GM13977 (cell line): ENCODE results near the gene IL1RAPL2.
"Not testable (repeated sequence)": the region's sequence is repeated elsewhere in the genome, so short reads cannot be mapped to it uniquely, and the experiment has no call there.

ENCODE experiments used
- DNase-seq: peaks from one replicate; pipeline ENCODE4 v3.0.0; 2012; ENCODE audit warnings: low spot score
- in situ Hi-C: fragments of 300-500 bp; cut with MboI; formaldehyde crosslinking; loops from one replicate; pipeline ENCODE4 v1.12.0; 2022; ENCODE audit warnings: low sequenced_read_pairs, low pct_unique_long_range_greater_than_20kb, mixed read lengths, inconsistent platforms; ENCODE audit not compliant: unreplicated experiment
- TF ChIP-seq, protein P1 (sequence below): IDR thresholded peaks from 2 replicates; pipeline ENCODE4 v1.5.1; 2012; ENCODE audit warnings: mild to moderate bottlenecking, control low read depth; ENCODE audit not compliant: insufficient read depth; ENCODE audit errors: extremely low read depth, missing control alignments

IL1RAPL2 gene

DNA sequence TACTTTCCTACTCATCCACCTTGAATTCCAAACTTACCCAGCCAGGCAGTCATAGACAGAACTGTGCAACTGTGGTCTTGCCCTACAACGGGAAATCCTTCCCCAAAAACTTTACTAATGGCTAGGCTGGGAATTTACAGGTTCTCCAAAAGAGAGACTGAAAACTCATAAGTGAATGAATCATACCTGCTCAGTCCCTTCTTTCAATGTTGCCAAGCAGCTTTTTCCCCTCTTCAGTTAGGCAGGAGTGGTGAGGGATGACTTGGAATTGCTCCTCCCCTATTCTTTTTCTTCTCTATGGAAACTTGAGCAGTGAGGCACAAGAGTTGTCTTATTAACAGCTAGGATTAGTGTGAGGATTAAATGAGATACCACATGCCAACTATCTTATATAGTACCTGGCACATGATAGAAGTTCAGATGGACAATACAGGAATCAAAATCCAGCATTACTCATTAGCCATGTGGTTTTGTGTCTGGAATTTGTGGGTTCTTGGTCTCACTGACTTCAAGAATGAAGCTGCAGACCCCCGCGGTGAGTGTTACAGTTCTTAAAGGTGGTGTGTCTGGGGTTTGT is 548.6 kb downstream of the IL1RAPL2 start:
- in situ Hi-C loops = no loop called here
- TF ChIP-seq, protein P1, sequence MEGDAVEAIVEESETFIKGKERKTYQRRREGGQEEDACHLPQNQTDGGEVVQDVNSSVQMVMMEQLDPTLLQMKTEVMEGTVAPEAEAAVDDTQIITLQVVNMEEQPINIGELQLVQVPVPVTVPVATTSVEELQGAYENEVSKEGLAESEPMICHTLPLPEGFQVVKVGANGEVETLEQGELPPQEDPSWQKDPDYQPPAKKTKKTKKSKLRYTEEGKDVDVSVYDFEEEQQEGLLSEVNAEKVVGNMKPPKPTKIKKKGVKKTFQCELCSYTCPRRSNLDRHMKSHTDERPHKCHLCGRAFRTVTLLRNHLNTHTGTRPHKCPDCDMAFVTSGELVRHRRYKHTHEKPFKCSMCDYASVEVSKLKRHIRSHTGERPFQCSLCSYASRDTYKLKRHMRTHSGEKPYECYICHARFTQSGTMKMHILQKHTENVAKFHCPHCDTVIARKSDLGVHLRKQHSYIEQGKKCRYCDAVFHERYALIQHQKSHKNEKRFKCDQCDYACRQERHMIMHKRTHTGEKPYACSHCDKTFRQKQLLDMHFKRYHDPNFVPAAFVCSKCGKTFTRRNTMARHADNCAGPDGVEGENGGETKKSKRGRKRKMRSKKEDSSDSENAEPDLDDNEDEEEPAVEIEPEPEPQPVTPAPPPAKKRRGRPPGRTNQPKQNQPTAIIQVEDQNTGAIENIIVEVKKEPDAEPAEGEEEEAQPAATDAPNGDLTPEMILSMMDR = no peak
- DNase-seq = no peak

DNA sequence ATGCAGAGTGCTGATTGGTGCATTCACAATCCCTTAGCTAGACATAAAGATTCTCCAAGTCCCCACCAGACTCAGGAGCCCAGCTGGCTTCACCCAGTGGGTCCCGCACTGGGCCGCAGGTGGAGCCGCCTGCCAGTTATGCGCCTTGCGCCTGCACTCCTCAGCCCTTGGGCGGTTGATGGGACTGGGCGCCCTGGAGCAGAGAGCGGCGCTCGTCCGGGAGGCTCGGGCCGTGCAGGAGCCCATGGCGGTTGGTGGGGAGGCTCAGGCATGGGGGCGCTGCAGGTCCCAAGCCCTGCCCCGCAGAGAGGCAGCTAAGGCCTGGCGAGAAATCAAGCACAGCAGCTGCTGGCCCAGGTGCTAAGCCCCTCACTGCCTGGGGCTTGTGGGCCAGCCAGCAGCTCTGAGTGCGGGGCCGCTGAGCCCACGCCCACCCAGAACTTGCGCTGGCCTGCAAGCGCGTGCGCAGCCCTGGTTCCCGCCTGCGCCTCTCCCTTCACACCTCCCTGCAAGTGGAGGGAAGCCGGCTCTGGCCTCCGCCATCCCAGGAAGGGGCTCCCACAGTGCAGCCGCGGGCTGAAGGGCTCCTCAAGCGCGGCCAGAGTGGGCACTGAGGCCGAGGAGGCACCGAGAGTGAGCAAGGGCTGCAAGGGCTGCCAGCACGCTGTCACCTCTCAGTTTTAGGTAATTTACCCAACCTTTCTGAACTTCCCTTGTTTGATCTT is 549.8 kb downstream of the IL1RAPL2 start:
- in situ Hi-C loops, DNase-seq: not testable (repeated sequence)

DNA sequence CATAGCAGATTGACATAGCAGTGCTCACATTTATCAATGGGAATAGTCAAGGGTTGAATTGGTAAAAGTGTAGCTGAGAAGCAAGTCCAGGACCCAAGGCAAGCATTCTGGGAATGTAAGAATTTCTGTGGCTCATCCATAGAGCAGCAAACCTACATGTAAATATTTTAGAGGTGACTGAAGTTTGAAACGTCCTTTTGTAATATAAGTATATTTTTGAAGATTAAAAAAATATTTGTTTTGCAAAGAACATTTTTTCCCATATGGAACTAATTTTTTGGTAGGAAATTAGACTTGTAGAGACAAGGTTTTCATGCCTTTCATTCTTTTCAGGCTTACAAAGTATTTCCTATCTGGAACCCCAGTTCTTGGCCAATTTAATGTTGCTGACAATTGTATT is 550.5 kb downstream of the IL1RAPL2 start:
- DNase-seq = no peak
- in situ Hi-C loops = no loop called here
- TF ChIP-seq, protein P1 = no peak

DNA sequence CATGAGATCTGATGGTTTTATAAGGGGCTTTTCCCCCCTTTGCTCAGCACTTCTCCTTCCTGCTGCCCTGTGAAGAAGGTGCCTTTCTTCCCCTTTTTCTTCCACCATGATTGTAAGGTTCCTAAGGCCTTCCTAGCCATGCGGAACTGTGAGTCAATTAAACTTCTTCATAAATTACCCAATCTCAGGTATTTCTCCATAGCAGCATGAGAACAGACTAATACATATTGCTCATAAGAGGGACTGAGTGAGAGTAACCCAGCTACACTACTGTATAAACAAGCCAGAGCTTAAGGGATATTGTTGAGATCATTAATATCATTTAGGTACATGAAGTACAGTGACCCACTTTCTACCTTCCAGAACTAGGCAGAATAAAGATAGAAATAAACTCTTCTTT is 551.6 kb downstream of the IL1RAPL2 start:
- no peak for DNase-seq
- TF ChIP-seq, protein P1 = no peak
- in situ Hi-C loops = no loop called here

DNA sequence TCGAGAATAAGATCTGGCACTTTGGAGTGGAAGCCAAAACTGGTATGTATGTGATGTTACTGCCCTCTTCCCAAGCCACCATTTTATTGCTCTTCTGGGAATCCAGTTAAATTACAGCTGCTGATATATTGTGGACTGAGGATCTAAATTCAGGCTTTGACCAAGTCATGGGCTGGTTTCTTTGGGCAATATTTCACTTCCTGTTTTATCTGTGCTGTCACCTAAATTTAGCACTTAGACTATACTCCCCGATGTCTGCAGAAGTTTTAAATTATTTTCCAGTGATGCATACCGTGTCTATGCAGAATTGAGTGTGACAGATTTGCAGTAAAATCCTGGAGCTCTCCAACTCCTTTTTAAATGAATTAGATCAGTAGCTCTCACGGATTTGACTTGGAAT is 554.5 kb downstream of the IL1RAPL2 start:
- TF ChIP-seq, protein P1 = no peak
- in situ Hi-C loops = no loop called here
- no peak for DNase-seq

DNA sequence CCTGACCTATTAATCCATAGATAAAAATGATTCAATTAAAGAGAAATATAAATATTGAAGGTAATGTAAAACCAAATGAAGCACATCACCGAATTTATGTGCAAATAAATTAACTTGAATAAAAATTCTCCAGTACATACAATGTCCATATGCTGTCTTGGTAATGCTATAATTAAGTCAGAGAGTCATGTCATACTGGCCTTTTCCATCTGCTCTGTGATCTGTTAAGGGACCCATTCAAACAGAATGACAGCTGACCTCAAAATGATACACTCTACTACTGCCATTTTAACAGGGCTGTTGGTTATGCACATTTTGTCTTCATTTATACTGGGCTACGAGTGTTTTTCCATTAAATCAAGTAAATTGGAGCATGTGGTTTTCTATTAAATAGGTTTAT is 555.2 kb downstream of the IL1RAPL2 start:
- DNase-seq = no peak
- TF ChIP-seq, protein P1 = no peak
- in situ Hi-C loops = no loop called here

DNA sequence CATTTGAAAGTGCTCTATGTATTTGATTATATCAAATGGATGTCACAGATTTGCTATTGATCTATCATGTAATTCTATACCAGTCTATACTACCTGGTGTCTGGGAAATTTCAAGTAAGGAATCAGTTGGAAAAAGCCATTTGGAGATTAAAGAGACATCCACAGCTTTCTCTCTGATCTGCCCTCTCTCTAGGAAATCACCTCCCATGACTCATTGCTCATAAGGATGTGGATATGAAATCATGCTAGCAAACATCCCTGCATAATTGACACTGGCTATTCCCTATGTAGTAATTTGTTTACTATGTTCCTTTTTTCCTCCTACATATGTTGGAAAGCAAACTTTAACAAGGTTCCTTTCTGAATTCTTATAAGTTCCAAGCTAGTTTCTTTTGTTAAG is 560.2 kb downstream of the IL1RAPL2 start:
- no peak for DNase-seq
- in situ Hi-C loops = no loop called here
- TF ChIP-seq, protein P1 = no peak
